Liver (tissue), 5 donors: Measurements from ENCODE around the gene PTGDR. TPM values are rescaled to one million over a fixed set of nuclear protein-coding genes. Genes with fewer than 3 reads are reported as not detected.

Source experiments
- JUND ChIP-seq, 2 donors: IDR thresholded peaks; 2 replicates each; pipeline ENCODE4 v1.6.1; 2016; ENCODE audit warnings: antibody characterized with exemption in 2 of 2
- NR2F2 ChIP-seq: IDR thresholded peaks from 2 replicates; pipeline ENCODE4 v1.6.1; 2016; ENCODE audit warnings: antibody characterized with exemption
- polyA plus RNA-seq, 2 donors: library from polyadenylated mRNA; stranded (reverse) in 1 of 2; unstranded in 1 of 2; fragments of 200-250 nt in 1 of 2; fragments of >200 nt in 1 of 2; fragmentation: Nextera tagmentation in 1 of 2; extraction: Ambion mirVana in 1 of 2; gene quantifications; one replicate each; pipeline versions ENCODE4 v1.2.1 to v1.2.3, GENCODE V29; 2013 to 2015
- total RNA-seq, 2 donors: library from RNA; depleted of rRNA; stranded (reverse); fragments of >200 nt; gene quantifications; one replicate each; pipeline ENCODE4 v1.2.3, GENCODE V29; 2014
- TF ChIP-seq, protein P1 (sequence below): IDR thresholded peaks from 2 replicates; pipeline ENCODE4 v1.6.1; 2016; ENCODE audit warnings: antibody characterized with exemption
- TF ChIP-seq, protein P2 (sequence below): IDR thresholded peaks from 2 replicates; pipeline ENCODE4 v1.6.1; 2016; ENCODE audit warnings: antibody characterized with exemption
- donor health status: healthy.
- donor health status: healthy.
- donor health status: healthy.

PTGDR gene
- total and polyA plus RNA-seq, 4 donors = 0.14 to 1.4 (median 0.44) TPM

DNA sequence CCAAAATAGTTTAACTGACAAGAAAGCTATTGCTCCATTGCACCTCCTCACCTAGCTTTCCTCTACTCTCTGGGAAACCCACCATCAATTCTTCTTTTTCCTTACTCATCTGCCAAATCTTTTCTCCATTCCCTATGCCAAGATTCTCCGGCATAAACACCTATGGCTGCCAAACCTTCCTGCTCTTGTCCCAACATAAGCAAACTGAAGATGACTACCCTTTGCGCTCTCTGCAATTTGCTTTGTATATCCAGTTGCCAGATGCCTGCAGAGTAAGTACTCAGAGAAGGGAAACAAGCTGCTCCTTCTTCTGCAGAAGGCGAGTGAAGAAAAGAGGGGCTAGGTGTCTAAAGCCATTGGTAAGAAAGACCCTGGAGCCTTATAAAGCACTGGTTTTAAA, 58.1 kb downstream of the PTGDR start (continued):
- TF ChIP-seq, protein P1, sequence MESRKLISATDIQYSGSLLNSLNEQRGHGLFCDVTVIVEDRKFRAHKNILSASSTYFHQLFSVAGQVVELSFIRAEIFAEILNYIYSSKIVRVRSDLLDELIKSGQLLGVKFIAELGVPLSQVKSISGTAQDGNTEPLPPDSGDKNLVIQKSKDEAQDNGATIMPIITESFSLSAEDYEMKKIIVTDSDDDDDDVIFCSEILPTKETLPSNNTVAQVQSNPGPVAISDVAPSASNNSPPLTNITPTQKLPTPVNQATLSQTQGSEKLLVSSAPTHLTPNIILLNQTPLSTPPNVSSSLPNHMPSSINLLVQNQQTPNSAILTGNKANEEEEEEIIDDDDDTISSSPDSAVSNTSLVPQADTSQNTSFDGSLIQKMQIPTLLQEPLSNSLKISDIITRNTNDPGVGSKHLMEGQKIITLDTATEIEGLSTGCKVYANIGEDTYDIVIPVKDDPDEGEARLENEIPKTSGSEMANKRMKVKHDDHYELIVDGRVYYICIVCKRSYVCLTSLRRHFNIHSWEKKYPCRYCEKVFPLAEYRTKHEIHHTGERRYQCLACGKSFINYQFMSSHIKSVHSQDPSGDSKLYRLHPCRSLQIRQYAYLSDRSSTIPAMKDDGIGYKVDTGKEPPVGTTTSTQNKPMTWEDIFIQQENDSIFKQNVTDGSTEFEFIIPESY = no peak
- TF ChIP-seq, protein P2, sequence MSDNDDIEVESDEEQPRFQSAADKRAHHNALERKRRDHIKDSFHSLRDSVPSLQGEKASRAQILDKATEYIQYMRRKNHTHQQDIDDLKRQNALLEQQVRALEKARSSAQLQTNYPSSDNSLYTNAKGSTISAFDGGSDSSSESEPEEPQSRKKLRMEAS = no peak
- TF ChIP-seq JUND (IDR thresholded peaks at IDR 0.05) (no peak), NR2F2 (no peak)

Other genes with a start within 250 kb of the PTGDR start
- gene NID2, start 198.6 kb upstream of the PTGDR start, total RNA-seq = 10 to 100 TPM; 15.4 to 23.3 TPM
- 1 to 10 TPM; 2.3 to 4.7 TPM for gene NID2, start 198.6 kb upstream of the PTGDR start, polyA plus RNA-seq
- gene PTGER2, start 46.6 kb downstream of the PTGDR start, total RNA-seq = 1 to 10 TPM in 1 of 2 donors, under 1 TPM in 1; 0.75 to 1.9 TPM
- under 1 TPM; 0.36 to 0.87 TPM for gene PTGER2, start 46.6 kb downstream of the PTGDR start, polyA plus RNA-seq